Duodenal mucosa (tissue), 2 donors: ENCODE data around the gene EXOC6B.

ENCODE experiments used
- H3K27ac ChIP-seq: one replicate; pipeline ENCODE4 v1.7.0; 2013; ENCODE audit warnings: low read depth, low read length
- H3K27me3 ChIP-seq, 2 donors: one replicate each; pipeline ENCODE4 v1.7.0; 2013; ENCODE audit warnings: low read length in 2 of 2, control low read depth in 1 of 2; ENCODE audit not compliant: insufficient read depth in 2 of 2, control insufficient read depth in 1 of 2
- H3K36me3 ChIP-seq, 2 donors: one replicate each; pipeline ENCODE4 v1.7.0; 2013; ENCODE audit warnings: low read length in 2 of 2, control low read depth in 1 of 2; ENCODE audit not compliant: insufficient read depth in 2 of 2, control insufficient read depth in 1 of 2
- H3K4me1 ChIP-seq, 2 donors: one replicate each; pipeline ENCODE4 v1.7.0; 2013; ENCODE audit warnings: low read length in 2 of 2, control low read depth in 1 of 2; ENCODE audit not compliant: insufficient read depth in 2 of 2, control insufficient read depth in 1 of 2
- H3K4me3 ChIP-seq, 2 donors: one replicate each; pipeline ENCODE4 v1.7.0; 2013; ENCODE audit warnings: low read length in 2 of 2, low read depth in 1 of 2
- H3K9ac ChIP-seq, 2 donors: one replicate each; pipeline ENCODE4 v1.7.0; 2013; ENCODE audit warnings: low read length in 2 of 2, low read depth in 1 of 2
- H3K9me3 ChIP-seq, 2 donors: one replicate each; pipeline ENCODE4 v1.7.0; 2013; ENCODE audit warnings: low read length in 2 of 2, control low read depth in 1 of 2; ENCODE audit not compliant: control insufficient read depth in 1 of 2

The EXOC6B gene

GRCh38 chr2:72341639-72342038 lies 484.2 kb downstream of the EXOC6B start:
- Histone ChIP-seq H3K27me3 (no peaks in the 10 kb centered on the region), H3K4me1 (no peaks in the 10 kb centered on the region), H3K4me3 (no peak overlapping the region), H3K9me3 (no peaks in the 10 kb centered on the region), H3K9ac (no peak overlapping the region), H3K27ac (no peak overlapping the region), H3K36me3 (no peaks in the 10 kb centered on the region)

DNA sequence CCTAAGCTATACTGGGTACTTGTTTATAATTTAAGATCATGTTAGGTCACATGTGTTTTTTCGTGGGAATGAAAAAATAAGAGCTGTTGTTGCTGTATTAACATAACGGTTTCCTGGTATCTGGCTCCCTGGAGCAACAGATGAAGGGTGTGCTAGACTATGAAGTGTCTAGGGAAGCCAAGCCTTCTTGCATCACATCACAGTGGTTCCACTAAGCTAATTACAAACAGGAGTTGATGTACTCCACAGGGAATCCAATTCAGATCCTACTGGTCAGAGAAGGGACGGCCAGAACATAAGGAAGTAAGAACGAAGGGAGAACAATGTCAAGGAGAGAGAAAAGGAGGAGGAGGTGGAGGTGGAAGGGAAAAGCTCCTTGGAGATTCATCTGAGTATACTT lies 485.2 kb downstream of the EXOC6B start:
- no peak overlapping the region for H3K9ac ChIP-seq
- no peaks in the 10 kb centered on the region for H3K4me1 ChIP-seq
- no peaks in the 10 kb centered on the region for H3K9me3 ChIP-seq
- no peak overlapping the region for H3K4me3 ChIP-seq
- H3K27ac ChIP-seq = no peak overlapping the region
- no peaks in the 10 kb centered on the region for H3K27me3 ChIP-seq
- H3K36me3 ChIP-seq = no peaks in the 10 kb centered on the region

DNA sequence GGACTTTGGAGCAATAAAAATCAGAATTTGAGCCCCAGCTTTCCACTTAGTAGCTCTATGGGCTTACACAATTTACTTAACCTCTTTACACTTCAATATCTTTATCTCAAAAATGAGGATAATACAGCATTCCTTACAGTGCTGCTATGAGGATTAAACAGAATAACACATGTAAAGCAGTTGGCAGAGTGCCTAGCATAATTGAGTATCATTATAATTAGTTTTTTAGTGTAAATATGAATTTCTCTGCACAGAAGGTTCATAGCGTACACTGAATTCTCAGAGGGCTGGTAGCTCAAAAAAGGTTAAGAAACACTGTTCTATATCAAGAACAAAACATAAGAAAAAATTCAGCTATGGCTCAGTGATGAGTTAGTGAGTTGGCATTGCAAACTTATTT lies 487.8 kb downstream of the EXOC6B start:
- Histone ChIP-seq H3K27ac (no peak overlapping the region), H3K9me3 (no peaks in the 10 kb centered on the region), H3K4me3 (no peak overlapping the region), H3K4me1 (no peaks in the 10 kb centered on the region), H3K9ac (no peak overlapping the region), H3K36me3 (no peaks in the 10 kb centered on the region), H3K27me3 (no peaks in the 10 kb centered on the region)

- H3K4me1 ChIP-seq = no peaks in the 10 kb centered on the region
- H3K9me3 ChIP-seq = no peaks in the 10 kb centered on the region
- H3K4me3 ChIP-seq = no peak overlapping the region
- H3K36me3 ChIP-seq = no peaks in the 10 kb centered on the region
- no peak overlapping the region for H3K9ac ChIP-seq
- no peak overlapping the region for H3K27ac ChIP-seq
- H3K27me3 ChIP-seq = no peaks in the 10 kb centered on the region
Observed at GRCh38 chr2:72332720-72333119, 493.1 kb downstream of the EXOC6B start.

DNA sequence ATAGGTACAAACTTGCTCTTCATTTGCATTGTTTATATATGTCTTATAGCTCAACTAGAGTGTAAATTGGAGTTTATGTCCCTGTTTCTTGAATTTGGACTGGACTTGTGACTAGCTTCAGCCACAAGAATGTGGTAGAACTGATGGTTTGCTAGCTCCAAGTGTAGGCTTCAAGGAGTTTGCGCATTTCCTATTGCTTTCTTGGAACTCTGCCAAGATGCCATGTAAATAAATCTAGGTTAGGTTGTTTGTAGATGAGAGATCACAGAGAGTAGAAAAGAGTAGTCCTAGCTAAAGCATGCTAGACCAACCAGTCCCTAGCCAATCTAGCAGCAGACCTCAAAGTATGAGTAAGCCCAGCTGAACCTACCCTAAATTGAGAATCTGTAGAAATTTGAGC lies 495.2 kb downstream of the EXOC6B start:
- H3K36me3 ChIP-seq = no peaks in the 10 kb centered on the region
- no peaks in the 10 kb centered on the region for H3K27me3 ChIP-seq
- no peak overlapping the region for H3K27ac ChIP-seq
- H3K4me3 ChIP-seq = no peak overlapping the region
- no peak overlapping the region for H3K9ac ChIP-seq
- no peaks in the 10 kb centered on the region for H3K9me3 ChIP-seq
- H3K4me1 ChIP-seq = no peaks in the 10 kb centered on the region

GRCh38 chr2:72326759-72327158 lies 499.1 kb downstream of the EXOC6B start:
- no peaks in the 10 kb centered on the region for H3K36me3 ChIP-seq
- no peaks in the 10 kb centered on the region for H3K4me1 ChIP-seq
- H3K4me3 ChIP-seq = no peak overlapping the region
- no peak overlapping the region for H3K27ac ChIP-seq
- H3K9ac ChIP-seq = no peak overlapping the region
- H3K27me3 ChIP-seq = no peaks in the 10 kb centered on the region
- no peaks in the 10 kb centered on the region for H3K9me3 ChIP-seq

DNA sequence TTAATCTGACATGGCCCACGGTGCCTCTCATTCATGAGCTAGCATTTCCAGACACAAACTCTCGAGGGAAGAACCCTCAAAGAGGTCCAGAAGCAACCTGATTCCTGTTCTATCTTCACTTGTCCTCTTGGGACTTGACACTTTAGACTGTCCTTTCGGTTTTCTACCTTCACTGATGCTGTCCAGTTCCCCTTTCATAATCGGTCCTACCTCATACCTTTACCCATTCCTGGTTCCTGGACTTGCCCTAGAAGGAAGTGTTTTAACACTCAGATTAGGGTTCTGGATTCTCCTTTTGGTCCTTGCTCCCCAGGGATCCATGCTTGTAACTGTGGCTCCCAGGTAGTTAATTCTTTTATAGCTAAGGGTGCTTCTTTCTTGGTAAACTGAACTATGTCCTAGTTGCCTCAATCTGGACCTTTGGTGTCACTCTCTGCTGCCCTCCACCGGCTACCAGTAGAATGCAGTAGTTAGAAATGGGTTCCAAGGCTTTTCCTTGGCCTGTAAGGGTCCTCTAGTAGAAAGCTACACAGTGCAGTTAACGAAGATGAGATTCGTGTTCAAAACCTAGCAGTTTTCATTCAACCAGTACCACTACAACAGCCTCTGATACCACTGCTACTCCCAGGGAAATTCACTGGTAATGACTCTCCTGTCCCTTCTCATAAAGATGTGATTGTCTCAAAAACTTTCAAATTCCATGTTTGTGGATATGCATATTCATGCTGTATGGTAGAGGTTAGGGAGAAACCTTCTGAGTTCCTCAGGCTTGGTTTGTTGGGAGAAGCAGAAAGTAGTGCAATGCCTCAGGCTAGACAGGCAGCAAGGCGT lies 500.0 kb downstream of the EXOC6B start:
- Histone ChIP-seq H3K9ac (no peak overlapping the region), H3K4me3 (no peak overlapping the region), H3K36me3 (no peaks in the 10 kb centered on the region), H3K27me3 (no peaks in the 10 kb centered on the region), H3K27ac (no peak overlapping the region), H3K4me1 (no peaks in the 10 kb centered on the region), H3K9me3 (no peaks in the 10 kb centered on the region)

- no peak overlapping the region for H3K27ac ChIP-seq
- no peaks in the 10 kb centered on the region for H3K9me3 ChIP-seq
- H3K4me3 ChIP-seq = no peak overlapping the region
- H3K4me1 ChIP-seq = no peaks in the 10 kb centered on the region
- no peaks in the 10 kb centered on the region for H3K36me3 ChIP-seq
- H3K9ac ChIP-seq = no peak overlapping the region
- H3K27me3 ChIP-seq = no peaks in the 10 kb centered on the region
Observed at GRCh38 chr2:72316774-72317173, 509.1 kb downstream of the EXOC6B start.

DNA sequence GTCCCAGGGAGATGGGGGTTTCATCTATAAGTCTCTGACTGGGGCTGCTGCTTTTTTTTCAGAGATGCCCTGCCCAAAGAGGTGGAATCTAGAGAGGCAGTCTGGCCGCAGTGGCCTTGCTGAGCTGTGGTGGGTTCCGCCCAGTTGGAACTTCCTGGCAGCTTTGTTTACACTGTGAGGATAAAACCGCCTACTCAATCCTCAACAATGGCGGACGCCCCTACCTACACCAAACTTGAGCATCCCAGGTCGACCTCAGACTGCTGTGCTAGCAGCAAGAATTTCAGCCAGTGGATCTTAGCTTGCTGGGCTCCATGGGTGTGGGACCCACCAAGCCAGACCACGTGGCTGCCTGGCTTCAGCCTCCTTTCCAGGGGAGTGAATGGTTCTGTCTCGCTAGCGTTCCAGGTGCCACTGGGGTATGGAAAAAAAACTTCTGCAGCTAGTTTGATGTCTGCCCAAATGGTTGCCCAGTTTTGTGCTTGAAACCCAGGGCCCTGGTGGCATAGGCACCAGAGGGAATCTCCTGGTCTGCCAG lies 525.6 kb downstream of the EXOC6B start:
- H3K4me3 ChIP-seq = no peak overlapping the region
- H3K27ac ChIP-seq = no peak overlapping the region
- H3K9me3 ChIP-seq = no peaks in the 10 kb centered on the region
- no peaks in the 10 kb centered on the region for H3K36me3 ChIP-seq
- no peaks in the 10 kb centered on the region for H3K4me1 ChIP-seq
- H3K9ac ChIP-seq = no peak overlapping the region
- no peaks in the 10 kb centered on the region for H3K27me3 ChIP-seq

DNA sequence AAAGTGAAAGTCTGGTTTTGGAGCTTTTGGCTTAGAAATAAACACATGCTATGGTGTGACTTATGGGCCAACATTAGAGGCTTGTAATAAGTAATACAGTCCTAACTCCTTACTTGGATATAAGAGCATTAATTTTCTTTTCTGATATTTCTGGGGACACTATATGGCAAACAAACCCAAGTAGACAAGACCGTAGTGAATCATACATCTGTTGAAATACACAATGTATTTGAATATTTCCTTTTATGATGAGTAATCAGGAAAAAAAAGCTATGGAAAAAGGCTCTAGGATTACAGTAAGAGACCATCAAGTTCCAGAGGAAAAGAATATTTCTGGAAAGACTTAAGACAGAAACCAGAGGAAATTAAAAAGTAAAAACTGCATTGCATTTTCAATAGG lies 532.2 kb downstream of the EXOC6B start:
- no peaks in the 10 kb centered on the region for H3K27me3 ChIP-seq
- no peaks in the 10 kb centered on the region for H3K36me3 ChIP-seq
- no peaks in the 10 kb centered on the region for H3K9me3 ChIP-seq
- no peak overlapping the region for H3K4me3 ChIP-seq
- no peak overlapping the region for H3K27ac ChIP-seq
- H3K9ac ChIP-seq = no peak overlapping the region
- no peaks in the 10 kb centered on the region for H3K4me1 ChIP-seq
